Endothelial cell (in vitro differentiated cells): ENCODE results near the gene NGRN. TPM values are rescaled to one million over a fixed set of nuclear protein-coding genes. Genes with fewer than 3 reads are reported as not detected.
"Not testable (repeated sequence)": the region's sequence is repeated elsewhere in the genome, so short reads cannot be mapped to it uniquely, and the experiment has no call there.

Experiments
- DNase-seq: peaks from one replicate; pipeline ENCODE4 v3.0.0; 2021; ENCODE audit warnings: low spot score
- H3K27ac Mint-ChIP-seq: one replicate; pipeline ENCODE4 v1.8.0; 2021; ENCODE audit warnings: mixed read lengths, inconsistent platforms; ENCODE audit not compliant: unreplicated experiment
- H3K27me3 Mint-ChIP-seq: one replicate; pipeline ENCODE4 v1.8.0; 2021; ENCODE audit warnings: mild to moderate bottlenecking, moderate library complexity, mixed read lengths, inconsistent platforms; ENCODE audit not compliant: unreplicated experiment
- H3K36me3 Mint-ChIP-seq: one replicate; pipeline ENCODE4 v1.8.0; 2021; ENCODE audit warnings: mild to moderate bottlenecking, low read depth, mixed read lengths, inconsistent platforms; ENCODE audit not compliant: unreplicated experiment
- H3K4me1 Mint-ChIP-seq: one replicate; pipeline ENCODE4 v1.8.0; 2021; ENCODE audit warnings: mild to moderate bottlenecking, mixed read lengths, inconsistent platforms; ENCODE audit not compliant: unreplicated experiment
- H3K4me3 Mint-ChIP-seq: one replicate; pipeline ENCODE4 v1.8.0; 2021; ENCODE audit warnings: mild to moderate bottlenecking, mixed read lengths, inconsistent platforms; ENCODE audit not compliant: unreplicated experiment
- H3K9me3 Mint-ChIP-seq: one replicate; pipeline ENCODE4 v1.8.0; 2021; ENCODE audit warnings: mixed read lengths, inconsistent platforms; ENCODE audit not compliant: unreplicated experiment
- total RNA-seq: library from RNA; stranded (reverse); fragmentation: NEBNext Ultra II Directional; extraction: Animal tissue kit (Norgen Biotek cat#: 25700); gene quantifications from one replicate; pipeline ENCODE4 v1.2.1, GENCODE V29; 2021; ENCODE audit not compliant: unreplicated experiment
- TF ChIP-seq, protein P1 (sequence below): fragments of 200-600 bp; sonication (generic); IDR thresholded peaks from one replicate; pipeline ENCODE4 v1.5.0; 2021; ENCODE audit warnings: antibody characterized with exemption; ENCODE audit not compliant: unreplicated experiment

Gene NGRN
- total RNA-seq, 1 donor from 2014 or later: 69.0 TPM

DNA sequence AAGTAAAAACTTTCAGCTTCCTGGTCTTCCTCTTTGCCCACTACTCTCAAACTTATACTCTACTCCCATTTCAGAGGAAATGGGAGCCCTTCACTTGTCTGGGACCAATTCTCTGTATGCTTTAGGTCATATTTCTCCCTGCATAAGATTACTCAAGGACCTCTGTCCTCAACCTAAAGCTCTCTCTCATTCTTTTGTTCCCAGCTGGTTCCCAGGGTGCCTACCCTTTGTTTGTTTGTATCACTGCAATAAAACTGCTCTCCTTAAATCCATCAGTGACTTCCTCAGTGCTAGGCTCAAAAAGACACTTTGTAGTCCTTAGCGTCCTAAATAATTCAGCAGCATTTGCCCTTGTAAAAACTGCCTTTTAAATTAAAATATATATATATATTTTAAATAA, 2.9 kb downstream of the NGRN start:
- TF ChIP-seq, protein P1, sequence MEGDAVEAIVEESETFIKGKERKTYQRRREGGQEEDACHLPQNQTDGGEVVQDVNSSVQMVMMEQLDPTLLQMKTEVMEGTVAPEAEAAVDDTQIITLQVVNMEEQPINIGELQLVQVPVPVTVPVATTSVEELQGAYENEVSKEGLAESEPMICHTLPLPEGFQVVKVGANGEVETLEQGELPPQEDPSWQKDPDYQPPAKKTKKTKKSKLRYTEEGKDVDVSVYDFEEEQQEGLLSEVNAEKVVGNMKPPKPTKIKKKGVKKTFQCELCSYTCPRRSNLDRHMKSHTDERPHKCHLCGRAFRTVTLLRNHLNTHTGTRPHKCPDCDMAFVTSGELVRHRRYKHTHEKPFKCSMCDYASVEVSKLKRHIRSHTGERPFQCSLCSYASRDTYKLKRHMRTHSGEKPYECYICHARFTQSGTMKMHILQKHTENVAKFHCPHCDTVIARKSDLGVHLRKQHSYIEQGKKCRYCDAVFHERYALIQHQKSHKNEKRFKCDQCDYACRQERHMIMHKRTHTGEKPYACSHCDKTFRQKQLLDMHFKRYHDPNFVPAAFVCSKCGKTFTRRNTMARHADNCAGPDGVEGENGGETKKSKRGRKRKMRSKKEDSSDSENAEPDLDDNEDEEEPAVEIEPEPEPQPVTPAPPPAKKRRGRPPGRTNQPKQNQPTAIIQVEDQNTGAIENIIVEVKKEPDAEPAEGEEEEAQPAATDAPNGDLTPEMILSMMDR: no peak
- Mint-ChIP-seq H3K27me3 (peaks cover 9% of the 10 kb centered on the region), H3K4me1 (peaks cover 50% of the 10 kb centered on the region), H3K27ac (peak overlapping the region; percentile 89), H3K36me3 (peaks cover 18% of the 10 kb centered on the region), H3K9me3 (no peaks in the 10 kb centered on the region), H3K4me3 (peak overlapping the region; percentile 67)
- no peak for DNase-seq

- Mint-ChIP-seq H3K9me3 (no peaks in the 10 kb centered on the region), H3K4me3 (no peak overlapping the region), H3K27me3 (peaks cover 5% of the 10 kb centered on the region), H3K36me3 (peaks cover 24% of the 10 kb centered on the region), H3K4me1 (peaks cover 40% of the 10 kb centered on the region), H3K27ac (no peak overlapping the region)
- TF ChIP-seq, protein P1: no peak
- no peak for DNase-seq
These were observed 5.2 kb downstream of the NGRN start for GRCh38 chr15:90270502-90271150.

- TF ChIP-seq, protein P1: no peak
- no peak overlapping the region for H3K4me3 Mint-ChIP-seq
- H3K27ac Mint-ChIP-seq: no peak overlapping the region
- no peak for DNase-seq
- H3K4me1 Mint-ChIP-seq: peaks cover 37% of the 10 kb centered on the region
- peaks cover 24% of the 10 kb centered on the region for H3K36me3 Mint-ChIP-seq
- no peaks in the 10 kb centered on the region for H3K9me3 Mint-ChIP-seq
- H3K27me3 Mint-ChIP-seq: no peaks in the 10 kb centered on the region
These were observed 6.1 kb downstream of the NGRN start for GRCh38 chr15:90271459-90272166.

GRCh38 chr15:90278467-90278866, 13.0 kb downstream of the NGRN start:
- DNase-seq, H3K27me3 Mint-ChIP-seq, H3K9me3 Mint-ChIP-seq, H3K4me3 Mint-ChIP-seq, H3K27ac Mint-ChIP-seq, H3K4me1 Mint-ChIP-seq, H3K36me3 Mint-ChIP-seq: not testable (repeated sequence)

DNA sequence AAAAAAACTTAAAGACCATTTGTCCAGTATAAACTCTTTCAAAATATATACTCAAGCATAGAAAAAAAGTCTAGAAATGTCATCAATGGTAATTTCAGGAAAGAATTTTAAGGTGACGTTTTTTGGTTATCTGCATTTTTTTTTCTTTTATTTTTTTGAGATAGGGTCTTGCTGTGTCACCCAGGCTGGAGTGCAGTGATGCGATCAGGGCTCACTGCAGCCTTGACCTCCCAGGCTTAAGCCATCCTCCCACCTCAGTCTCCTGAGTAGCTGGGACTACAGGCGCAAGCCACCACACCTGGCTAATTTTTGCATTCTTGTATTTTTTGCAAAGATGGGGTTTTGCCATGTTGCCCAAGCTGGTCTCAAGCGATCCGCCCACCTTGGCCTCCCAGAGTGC, 15.3 kb downstream of the NGRN start:
- H3K9me3 Mint-ChIP-seq, H3K27me3 Mint-ChIP-seq, H3K4me3 Mint-ChIP-seq, H3K4me1 Mint-ChIP-seq, H3K27ac Mint-ChIP-seq, DNase-seq, H3K36me3 Mint-ChIP-seq: not testable (repeated sequence)

DNA sequence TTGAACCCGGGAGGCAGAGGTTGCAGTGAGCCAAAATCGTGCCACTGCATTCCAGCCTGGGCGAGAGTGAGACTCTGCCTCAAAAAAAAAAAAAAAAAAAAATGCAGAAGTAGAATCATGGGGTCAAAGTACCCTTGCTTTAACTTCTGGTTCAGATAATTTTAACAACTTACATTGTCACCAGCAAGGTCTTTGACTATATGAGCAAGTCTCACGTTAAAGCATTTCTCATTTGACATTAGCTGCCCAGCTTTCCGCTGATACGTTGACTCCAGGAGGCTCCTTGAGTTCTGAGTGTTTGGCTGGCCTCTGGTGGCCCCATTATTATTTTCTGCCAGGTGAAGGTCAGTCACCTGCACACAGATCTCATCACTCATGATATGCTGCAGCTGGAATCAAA, 16.2 kb downstream of the NGRN start:
- not testable (repeated sequence) for H3K4me3 Mint-ChIP-seq, H3K4me1 Mint-ChIP-seq, H3K36me3 Mint-ChIP-seq, H3K27ac Mint-ChIP-seq, H3K27me3 Mint-ChIP-seq, DNase-seq, H3K9me3 Mint-ChIP-seq
